ENCODE results near the gene BUD31. TPM values are rescaled to one million over a fixed set of nuclear protein-coding genes. Genes with fewer than 3 reads are reported as not detected.

BUD31 gene
- total RNA-seq, 4 donors from 2014 or later, result 5.0 to 167 (median 50.1) TPM

- H3K36me3 ChIP-seq, result peaks cover 0 to 30% (median 12%) of the 10 kb centered on the region in 4 donors
- no peak for TF ChIP-seq EP300 (IDR thresholded peaks at IDR 0.05; ENCODE audit: low read depth)
- peak; percentile 43 to 69 (median 57) for TF ChIP-seq CTCF (IDR thresholded peaks at IDR 0.05)
- H3K4me1 ChIP-seq, result peaks cover 0 to 3% (median 0%) of the 10 kb centered on the region in 4 donors
- WGBS, 2 donors (ENCODE audit: low coverage in 1 of 2), result 79 to 100% methylated on average over 4 to 17 of the region's 17 CpGs
- in situ Hi-C loops (cut with MboI; ENCODE audit: low pct_ligation_motif_present in 1 of 4, low pct_unique_long_range_greater_than_20kb in 1 of 4, low sequenced_read_pairs in 3 of 4) (loop anchor here in 1 of 4 donors (10.0 kb wide), 1 partner anchor 49 kb away; no protein-coding TSS in a partner anchor), intact Hi-C loops (cut with DNase I; ENCODE audit: low total_unique reads) (no loop called here)
- no peaks in the 10 kb centered on the region for H3K27me3 ChIP-seq
- peak overlapping the region in 3 of 4 donors; percentile 13 to 46 (median 42) for H3K27ac ChIP-seq
- no peak overlapping the region for H3K4me3 ChIP-seq
- H3K9me3 ChIP-seq, result no peaks in the 10 kb centered on the region
- DNase-seq, result peak; percentile 80
Observed at GRCh38 chr7:99365318-99366141, 43.2 kb upstream of the BUD31 start.

- H3K27ac ChIP-seq, result no peak overlapping the region
- H3K36me3 ChIP-seq, result peaks cover 0 to 23% (median 9%) of the 10 kb centered on the region in 4 donors
- no peaks in the 10 kb centered on the region for H3K9me3 ChIP-seq
- H3K27me3 ChIP-seq, result no peaks in the 10 kb centered on the region
- peaks cover 0 to 3% (median 0%) of the 10 kb centered on the region in 4 donors for H3K4me1 ChIP-seq
- no peak overlapping the region for H3K4me3 ChIP-seq
- in situ Hi-C loops (cut with MboI; ENCODE audit: low pct_ligation_motif_present in 1 of 4, low pct_unique_long_range_greater_than_20kb in 1 of 4, low sequenced_read_pairs in 3 of 4) (loop anchor here in 1 of 4 donors (10.0 kb wide), 1 partner anchor 48 kb away; no protein-coding TSS in a partner anchor), intact Hi-C loops (cut with DNase I; ENCODE audit: low total_unique reads) (no loop called here)
- 82% methylated on average over 11 of the region's 11 CpGs; no CpG with 5 or more reads in 1 of the 2 donors for WGBS, 2 donors (ENCODE audit: low coverage in 1 of 2)
- TF ChIP-seq POLR2A (IDR thresholded peaks at IDR 0.05) (no peak), CTCF (IDR thresholded peaks at IDR 0.05) (no peak), POLR2AphosphoS5 (IDR thresholded peaks at IDR 0.05) (no peak), EP300 (IDR thresholded peaks at IDR 0.05; ENCODE audit: low read depth) (no peak)
- no peak for DNase-seq
Observed at GRCh38 chr7:99366646-99367045, 42.1 kb upstream of the BUD31 start.

GRCh38 chr7:99368750-99369389, 39.9 kb upstream of the BUD31 start:
- Histone ChIP-seq H3K9me3 (no peaks in the 10 kb centered on the region), H3K27ac (no peak overlapping the region), H3K4me1 (peaks cover 0 to 14% (median 11%) of the 10 kb centered on the region in 4 donors), H3K4me3 (no peak overlapping the region), H3K27me3 (no peaks in the 10 kb centered on the region), H3K36me3 (peaks cover 0 to 13% (median 7%) of the 10 kb centered on the region in 4 donors)
- intact Hi-C loops (cut with DNase I; ENCODE audit: low total_unique reads) (no loop called here), in situ Hi-C loops (cut with MboI; ENCODE audit: low pct_ligation_motif_present in 1 of 4, low pct_unique_long_range_greater_than_20kb in 1 of 4, low sequenced_read_pairs in 3 of 4) (loop anchor here in 1 of 4 donors (10.0 kb wide), 1 partner anchor 46 kb away; no protein-coding TSS in a partner anchor)
- DNase-seq, result no peak
- 93 to 94% methylated on average over 7 to 13 of the region's 13 CpGs for WGBS, 2 donors (ENCODE audit: low coverage in 1 of 2)
- TF ChIP-seq POLR2A (IDR thresholded peaks at IDR 0.05) (no peak), EP300 (IDR thresholded peaks at IDR 0.05; ENCODE audit: low read depth) (no peak), POLR2AphosphoS5 (IDR thresholded peaks at IDR 0.05) (no peak), CTCF (IDR thresholded peaks at IDR 0.05) (no peak)

GRCh38 chr7:99369767-99370391, 38.9 kb upstream of the BUD31 start:
- Histone ChIP-seq H3K4me1 (peaks cover 0 to 20% (median 16%) of the 10 kb centered on the region in 4 donors), H3K27ac (no peak overlapping the region), H3K9me3 (no peaks in the 10 kb centered on the region), H3K27me3 (no peaks in the 10 kb centered on the region), H3K4me3 (no peak overlapping the region), H3K36me3 (peaks cover 0 to 6% (median 2%) of the 10 kb centered on the region in 4 donors)
- DNase-seq, result no peak
- WGBS, 2 donors (ENCODE audit: low coverage in 1 of 2), result 60% methylated on average over 9 of the region's 9 CpGs; no CpG with 5 or more reads in 1 of the 2 donors
- in situ Hi-C loops (cut with MboI; ENCODE audit: low pct_ligation_motif_present in 1 of 4, low pct_unique_long_range_greater_than_20kb in 1 of 4, low sequenced_read_pairs in 3 of 4), result loop anchor here in 1 of 4 donors (10.0 kb wide), 1 partner anchor 45 kb away; no protein-coding TSS in a partner anchor
- intact Hi-C loops (cut with DNase I; ENCODE audit: low total_unique reads), result no loop called here
- TF ChIP-seq CTCF (IDR thresholded peaks at IDR 0.05), result no peak
- TF ChIP-seq EP300 (IDR thresholded peaks at IDR 0.05; ENCODE audit: low read depth), result no peak

Data from transverse colon (tissue), 4 donors.